LNCaP clone FGC (cell line): ENCODE measurements around the gene TSC1.

Experiments
- DNase-seq: peaks from one replicate; pipeline ENCODE4 v3.0.0-alpha.2; 2011; ENCODE audit warnings: low read depth
- H3K4me3 ChIP-seq: 2 replicates; pipeline ENCODE4 v1.5.1; 2011; ENCODE audit warnings: mild to moderate bottlenecking, low read depth, low read length, control low read depth
- CTCF ChIP-seq: IDR thresholded peaks from 2 replicates; pipeline ENCODE4 v1.5.1; 2012; ENCODE audit warnings: mild to moderate bottlenecking; ENCODE audit not compliant: control insufficient read depth, insufficient read depth; ENCODE audit errors: extremely low read depth

Gene TSC1

GRCh38 chr9:132965478-132965877 lies 21.1 kb upstream of the TSC1 start:
- no peak for DNase-seq
- no peak overlapping the region for H3K4me3 ChIP-seq
- TF ChIP-seq CTCF = no peak

- no peak for TF ChIP-seq CTCF
- H3K4me3 ChIP-seq = no peak overlapping the region
- no peak for DNase-seq
Observed at GRCh38 chr9:132961002-132961401, 16.6 kb upstream of the TSC1 start.

- TF ChIP-seq CTCF = no peak
- H3K4me3 ChIP-seq = no peak overlapping the region
- DNase-seq = no peak
Observed at GRCh38 chr9:132957805-132958204, 13.4 kb upstream of the TSC1 start.

- DNase-seq = no peak
- no peak overlapping the region for H3K4me3 ChIP-seq
- no peak for TF ChIP-seq CTCF
Observed at GRCh38 chr9:132955768-132956167, 11.4 kb upstream of the TSC1 start.

GRCh38 chr9:132955123-132955522 lies 10.7 kb upstream of the TSC1 start:
- TF ChIP-seq CTCF = no peak
- no peak overlapping the region for H3K4me3 ChIP-seq
- DNase-seq = no peak

GRCh38 chr9:132949709-132950108 lies 5.3 kb upstream of the TSC1 start:
- TF ChIP-seq CTCF = no peak
- no peak for DNase-seq
- H3K4me3 ChIP-seq = no peak overlapping the region

GRCh38 chr9:132948482-132949050 lies 4.2 kb upstream of the TSC1 start:
- DNase-seq = no peak

More at GRCh38 chr9:132948482-132949050, 4.2 kb upstream of the TSC1 start:
- no peak overlapping the region for H3K4me3 ChIP-seq
- no peak for TF ChIP-seq CTCF
